Measurements from ENCODE around the gene ACAA2. TPM values are rescaled to one million over a fixed set of nuclear protein-coding genes. Genes with fewer than 3 reads are reported as not detected.

Gene ACAA2
- total and polyA plus RNA-seq, 4 donors, result 35.2 to 52.8 (median 44.9) TPM

GRCh38 chr18:49819823-49820671 is 6.7 kb upstream of the ACAA2 start:
- Histone ChIP-seq H3K4me3 (no peak overlapping the region), H3K36me3 (ENCODE audit: control insufficient read depth in 4 of 4, insufficient read depth in 4 of 4, low read length in 4 of 4) (no peaks in the 10 kb centered on the region), H3K27me3 (ENCODE audit: control insufficient read depth in 3 of 3, insufficient read depth in 3 of 3, low read length in 2 of 3) (no peaks in the 10 kb centered on the region), H3K27ac (ENCODE audit: low read depth in 1 of 2, low read length in 1 of 2) (no peak overlapping the region), H3K9me3 (ENCODE audit: control insufficient read depth in 4 of 4, insufficient read depth in 3 of 4, low read length in 3 of 4) (no peaks in the 10 kb centered on the region), H3K4me1 (ENCODE audit: control insufficient read depth in 5 of 5, insufficient read depth in 5 of 5, low read length in 5 of 5) (peaks cover 0 to 18% (median 0%) of the 10 kb centered on the region in 5 donors), H3K9ac (ENCODE audit: insufficient read depth in 1 of 2, low read length in 2 of 2) (no peak overlapping the region)
- DNase-seq, result peak; percentile 26 to 65 (median 45)
- no peak for ATAC-seq (ENCODE audit: insufficient read depth, low FRiP score)
- 44 to 49% methylated on average over 5 of the region's 5 CpGs for WGBS, 2 donors
- no peak for TF ChIP-seq CTCF (IDR thresholded peaks at IDR 0.05; ENCODE audit: control extremely low read depth, extremely low read depth)

DNA sequence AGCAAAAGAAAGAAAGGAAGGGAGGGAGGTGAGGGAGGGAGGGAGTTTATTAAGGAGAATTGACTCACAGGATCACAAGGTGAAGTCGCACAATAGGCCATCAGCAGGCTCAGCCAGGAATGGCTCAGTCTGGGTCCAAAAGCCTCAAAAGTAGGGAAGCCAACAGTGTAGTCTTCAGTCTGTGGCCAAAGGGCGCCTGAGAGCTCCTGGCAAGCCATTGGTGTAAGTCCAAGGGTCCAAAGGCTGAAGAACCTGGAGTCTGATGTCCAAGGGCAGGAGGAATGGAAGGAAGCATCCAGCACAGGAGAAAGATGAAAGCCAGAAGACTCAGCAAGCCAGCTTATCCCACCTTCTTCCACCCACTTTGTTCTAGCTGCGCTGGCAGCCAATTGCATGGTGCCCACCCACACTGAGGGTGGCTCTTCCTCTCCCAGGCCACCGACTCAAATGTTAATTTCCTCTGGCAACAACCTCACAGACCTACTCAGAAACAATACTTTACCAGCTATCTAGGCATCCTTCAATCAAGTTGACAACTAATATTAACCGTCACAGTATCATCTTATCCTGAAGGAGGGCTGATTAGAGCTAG is 5.8 kb upstream of the ACAA2 start:
- H3K4me3 ChIP-seq, result no peak overlapping the region
- H3K4me1 ChIP-seq (ENCODE audit: control insufficient read depth in 5 of 5, insufficient read depth in 5 of 5, low read length in 5 of 5), result peaks cover 0 to 18% (median 5%) of the 10 kb centered on the region in 5 donors
- 87 to 89% methylated on average over 5 of the region's 5 CpGs for WGBS, 2 donors
- DNase-seq (no peak), ATAC-seq (ENCODE audit: insufficient read depth, low FRiP score) (no peak)
- no peaks in the 10 kb centered on the region for H3K27me3 ChIP-seq (ENCODE audit: control insufficient read depth in 3 of 3, insufficient read depth in 3 of 3, low read length in 2 of 3)
- no peak for TF ChIP-seq CTCF (IDR thresholded peaks at IDR 0.05; ENCODE audit: control extremely low read depth, extremely low read depth)
- no peaks in the 10 kb centered on the region for H3K9me3 ChIP-seq (ENCODE audit: control insufficient read depth in 4 of 4, insufficient read depth in 3 of 4, low read length in 3 of 4)
- no peak overlapping the region for H3K9ac ChIP-seq (ENCODE audit: insufficient read depth in 1 of 2, low read length in 2 of 2)
- no peaks in the 10 kb centered on the region for H3K36me3 ChIP-seq (ENCODE audit: control insufficient read depth in 4 of 4, insufficient read depth in 4 of 4, low read length in 4 of 4)
- no peak overlapping the region for H3K27ac ChIP-seq (ENCODE audit: low read depth in 1 of 2, low read length in 1 of 2)

DNA sequence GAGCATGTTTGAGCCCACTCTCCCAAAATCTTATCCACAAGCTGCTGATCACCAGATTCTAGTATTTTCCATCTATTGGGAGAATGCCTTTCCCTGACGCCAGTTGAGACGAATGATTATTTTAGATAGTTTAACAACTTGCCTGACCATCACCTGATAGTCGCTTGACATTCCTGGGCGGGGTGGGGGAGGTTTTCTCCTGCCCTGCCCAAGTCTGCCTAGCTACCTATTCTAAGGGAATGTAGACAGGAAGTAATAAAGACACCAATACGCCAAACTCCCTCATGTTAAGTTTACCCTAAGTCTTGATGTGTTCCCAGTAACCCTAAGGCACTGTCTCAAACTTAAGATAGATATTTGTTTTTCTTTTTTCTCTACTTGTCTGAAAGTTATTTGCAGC is 4.6 kb upstream of the ACAA2 start:
- H3K27me3 ChIP-seq (ENCODE audit: control insufficient read depth in 3 of 3, insufficient read depth in 3 of 3, low read length in 2 of 3), result no peaks in the 10 kb centered on the region
- H3K4me3 ChIP-seq, result no peak overlapping the region
- H3K36me3 ChIP-seq (ENCODE audit: control insufficient read depth in 4 of 4, insufficient read depth in 4 of 4, low read length in 4 of 4), result no peaks in the 10 kb centered on the region
- DNase-seq, result no peak
- no peak for ATAC-seq (ENCODE audit: insufficient read depth, low FRiP score)
- TF ChIP-seq CTCF (IDR thresholded peaks at IDR 0.05; ENCODE audit: control extremely low read depth, extremely low read depth), result no peak
- no peak overlapping the region for H3K27ac ChIP-seq (ENCODE audit: low read depth in 1 of 2, low read length in 1 of 2)
- 92 to 99% methylated on average over 5 of the region's 5 CpGs for WGBS, 2 donors
- H3K9ac ChIP-seq (ENCODE audit: insufficient read depth in 1 of 2, low read length in 2 of 2), result no peak overlapping the region
- no peaks in the 10 kb centered on the region for H3K9me3 ChIP-seq (ENCODE audit: control insufficient read depth in 4 of 4, insufficient read depth in 3 of 4, low read length in 3 of 4)
- H3K4me1 ChIP-seq (ENCODE audit: control insufficient read depth in 5 of 5, insufficient read depth in 5 of 5, low read length in 5 of 5), result peaks cover 0 to 18% (median 5%) of the 10 kb centered on the region in 5 donors
